Skin epidermis (tissue), 12 donors: ENCODE results near the gene SMG9.

Experiments
- H3K27ac ChIP-seq, 21 experiments: fragments of 200-600 bp; sonication (generic) in 11 of 21; one replicate each; pipeline ENCODE4 v1.5.0; 2020; ENCODE audit warnings: mild to moderate bottlenecking in 3 of 21, inconsistent platforms in 2 of 21, moderate library complexity in 2 of 21
- H3K4me3 ChIP-seq, 7 experiments: fragments of 200-600 bp; sonication (generic) in 2 of 7; one replicate each; pipeline ENCODE4 v1.5.0; 2020; ENCODE audit warnings: inconsistent platforms in 2 of 7, mild to moderate bottlenecking in 2 of 7, moderate library complexity in 1 of 7

The SMG9 gene

DNA sequence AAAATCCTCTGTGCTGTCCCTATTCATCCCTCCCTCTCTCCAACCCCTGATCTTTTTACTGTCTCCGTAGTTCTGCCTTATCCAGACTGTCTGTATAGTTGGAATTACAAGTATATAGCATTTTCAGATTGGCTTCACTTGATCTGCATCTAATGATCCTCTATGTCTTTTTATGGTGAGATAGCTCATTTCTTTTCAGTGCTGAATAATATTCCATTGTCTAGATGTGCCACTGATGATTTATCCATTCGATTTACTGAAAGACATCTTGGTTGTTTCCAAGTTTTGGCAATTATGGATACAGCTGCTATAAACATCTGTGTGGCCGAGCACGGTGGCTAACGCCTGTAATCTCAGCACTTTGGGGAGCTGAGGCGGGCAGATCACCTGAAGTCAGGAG is 19.7 kb downstream of the SMG9 start:
- no peak overlapping the region for H3K27ac ChIP-seq
- no peak overlapping the region for H3K4me3 ChIP-seq

DNA sequence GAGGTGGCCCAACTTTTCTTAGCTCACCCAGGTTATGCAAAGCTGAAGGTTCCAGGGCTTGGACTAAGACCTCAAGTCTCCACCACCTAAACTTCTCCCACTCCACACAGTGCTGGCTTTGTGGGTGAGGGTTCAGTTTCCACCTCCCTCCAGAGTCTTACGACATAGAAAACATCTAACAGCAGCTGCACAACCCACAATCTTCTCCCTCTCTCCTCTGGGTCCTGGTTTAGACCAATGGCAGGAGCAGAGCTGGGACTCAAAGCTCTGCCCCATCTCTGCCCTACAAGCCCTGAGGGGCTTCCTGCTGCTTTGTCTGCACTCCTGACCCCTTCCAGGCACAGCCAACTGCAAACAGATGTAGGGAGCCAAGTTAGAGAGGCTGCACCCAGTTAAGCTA is 22.9 kb downstream of the SMG9 start:
- Histone ChIP-seq H3K27ac (peak overlapping the region in 1 of 21 experiments; percentile 26), H3K4me3 (no peak overlapping the region)

DNA sequence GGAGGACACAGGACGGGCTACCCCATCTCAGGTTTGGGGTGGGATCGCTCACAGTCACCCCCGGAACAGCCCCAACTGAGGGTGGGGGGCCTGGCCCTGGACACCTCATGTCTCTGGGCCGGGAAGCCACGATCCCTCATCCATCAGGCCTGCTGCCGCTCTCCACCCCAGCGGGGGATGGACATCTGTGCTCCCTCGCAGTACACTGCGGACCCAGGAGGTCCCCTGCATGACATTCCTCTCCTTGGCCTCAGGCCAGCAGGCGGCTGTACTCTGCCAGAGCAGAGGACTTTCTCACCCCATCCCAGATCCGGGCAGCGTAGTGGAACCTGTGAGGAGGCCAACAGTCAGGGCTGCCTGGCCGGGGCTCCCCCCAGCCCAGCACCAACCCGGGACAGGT is 23.4 kb downstream of the SMG9 start:
- Histone ChIP-seq H3K27ac (no peak overlapping the region), H3K4me3 (no peak overlapping the region)

DNA sequence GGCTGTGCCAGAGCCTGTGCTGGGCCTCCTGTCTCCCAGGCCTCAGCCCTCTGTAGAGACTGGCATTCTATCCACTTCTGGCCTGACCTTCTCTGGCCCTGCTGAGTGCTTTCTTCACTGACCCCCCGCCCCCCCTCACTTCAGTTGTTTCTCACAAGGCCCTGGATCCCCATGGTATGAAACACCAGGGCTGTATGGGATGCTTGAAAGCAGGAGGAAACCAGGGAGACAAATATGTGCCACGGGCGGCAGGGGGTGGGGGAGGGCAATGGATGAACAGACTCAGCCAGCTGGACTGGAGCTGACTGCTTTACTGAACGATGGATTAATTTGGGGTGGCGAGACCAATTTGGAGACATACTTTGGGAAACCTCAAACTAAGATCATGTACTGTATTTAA is 24.8 kb downstream of the SMG9 start:
- no peak overlapping the region for H3K27ac ChIP-seq
- H3K4me3 ChIP-seq: no peak overlapping the region

DNA sequence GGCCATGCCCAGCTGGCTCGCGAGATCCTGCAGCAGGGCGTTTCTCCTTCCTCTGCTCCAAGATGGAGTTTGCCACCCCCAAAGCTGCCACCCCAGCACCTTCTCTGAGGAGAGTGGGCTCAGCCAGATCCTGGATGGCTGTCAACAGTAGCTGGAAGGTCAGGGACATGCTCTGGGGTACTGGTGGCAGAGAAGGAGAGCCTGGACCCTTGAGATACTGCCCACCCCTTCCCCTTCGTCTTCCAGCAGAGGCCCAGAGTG is 27.2 kb downstream of the SMG9 start:
- Histone ChIP-seq H3K27ac (no peak overlapping the region), H3K4me3 (no peak overlapping the region)

DNA sequence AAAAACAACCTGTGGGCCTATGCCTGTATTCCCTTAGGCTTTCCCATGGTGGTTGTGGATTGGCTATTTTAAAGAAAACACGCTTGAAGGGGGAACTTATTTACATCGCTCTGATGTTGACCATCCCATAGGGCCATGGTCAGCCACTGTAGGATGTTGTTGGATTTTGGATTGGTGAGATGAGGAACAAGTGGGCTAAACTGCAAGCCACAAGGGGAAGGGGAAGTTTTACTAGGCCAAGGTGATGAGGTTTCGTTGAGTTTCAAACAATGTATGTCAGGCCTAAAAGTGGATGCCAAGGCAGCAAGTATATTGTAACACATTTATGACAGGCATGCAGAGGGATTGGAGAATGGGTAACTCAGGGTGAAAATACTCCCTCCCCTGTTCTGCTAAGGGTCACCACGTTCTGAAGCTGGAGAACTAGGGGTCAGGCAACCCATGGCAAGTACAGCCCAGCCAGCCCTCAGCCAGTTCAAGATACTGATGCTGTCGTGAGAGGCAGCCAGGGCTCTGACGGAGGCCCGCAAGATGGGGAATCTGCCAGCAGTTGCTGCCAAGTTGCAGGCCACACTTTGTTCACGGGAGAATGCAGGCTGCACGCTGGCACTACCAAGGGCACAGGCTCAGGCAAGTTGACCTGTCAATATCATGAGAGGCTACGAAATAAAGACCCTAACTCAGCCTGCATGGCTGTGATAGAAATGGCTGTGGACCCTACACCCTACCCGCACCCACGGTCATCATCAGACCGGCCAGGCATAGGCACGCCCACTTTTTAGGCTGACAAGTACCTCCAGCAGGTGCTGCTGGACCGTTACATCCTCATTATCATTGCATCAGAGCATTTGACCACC is 27.8 kb downstream of the SMG9 start:
- peak overlapping the region in 1 of 21 experiments; percentile 35 for H3K27ac ChIP-seq
- no peak overlapping the region for H3K4me3 ChIP-seq

DNA sequence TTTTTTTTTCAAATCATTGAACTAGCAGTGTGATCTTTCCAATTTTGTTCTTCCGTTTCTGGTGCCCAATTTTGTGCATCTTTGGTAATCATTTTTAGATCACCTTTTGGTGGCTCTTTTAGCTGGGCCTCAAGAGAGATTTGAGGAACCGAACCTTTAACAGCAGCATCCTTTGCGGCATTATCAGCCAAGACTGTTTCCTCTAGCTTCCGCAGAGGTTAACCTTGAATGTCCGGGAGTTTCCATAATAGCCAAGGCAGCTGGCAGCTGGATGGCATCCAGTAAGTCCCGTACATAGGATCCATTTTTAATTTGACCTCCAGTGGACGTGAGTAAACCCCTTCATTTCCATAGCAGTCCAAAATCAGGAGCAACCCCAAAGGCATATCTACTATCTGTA is 29.3 kb downstream of the SMG9 start:
- Histone ChIP-seq H3K4me3 (no peak overlapping the region), H3K27ac (no peak overlapping the region)

DNA sequence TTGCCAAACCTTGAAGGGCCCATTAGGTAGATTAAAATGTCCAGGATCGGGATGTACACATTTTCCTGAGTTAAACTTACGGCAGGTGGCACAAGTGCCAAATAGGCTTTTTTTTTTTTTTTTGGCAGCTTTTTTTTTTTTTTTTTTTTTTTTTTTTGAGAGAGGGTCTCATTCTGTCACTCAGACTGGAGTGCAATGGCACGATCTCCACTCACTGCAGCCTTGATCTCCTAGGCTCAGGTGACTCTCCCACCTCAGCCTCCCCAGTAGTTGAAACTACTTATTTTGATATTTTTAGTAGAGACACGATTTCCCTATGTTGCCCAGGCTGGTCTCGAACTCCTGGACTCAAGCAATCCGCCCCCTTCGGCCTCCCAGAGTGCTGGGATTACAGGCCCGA is 29.9 kb downstream of the SMG9 start:
- no peak overlapping the region for H3K4me3 ChIP-seq
- no peak overlapping the region for H3K27ac ChIP-seq

DNA sequence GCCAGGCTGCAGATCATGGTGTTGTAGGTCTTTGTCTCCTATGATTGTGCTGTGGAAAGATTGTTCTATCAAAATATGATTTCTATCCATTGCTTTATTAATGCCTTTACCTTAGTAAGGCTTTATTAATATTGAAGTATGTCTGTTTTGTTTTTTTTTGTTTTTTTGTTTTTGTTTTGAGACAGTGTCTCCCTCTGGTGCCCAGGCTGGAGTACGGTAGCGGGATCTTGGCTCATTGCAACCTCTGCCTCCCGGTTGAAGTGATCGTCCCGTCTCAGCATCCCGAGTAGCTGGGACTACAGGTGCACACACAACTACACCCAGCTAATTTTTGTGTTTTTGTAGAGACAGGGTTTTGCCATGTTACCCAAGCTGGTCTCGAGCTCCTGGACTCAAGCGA is 31.2 kb downstream of the SMG9 start:
- Histone ChIP-seq H3K4me3 (no peak overlapping the region), H3K27ac (no peak overlapping the region)

DNA sequence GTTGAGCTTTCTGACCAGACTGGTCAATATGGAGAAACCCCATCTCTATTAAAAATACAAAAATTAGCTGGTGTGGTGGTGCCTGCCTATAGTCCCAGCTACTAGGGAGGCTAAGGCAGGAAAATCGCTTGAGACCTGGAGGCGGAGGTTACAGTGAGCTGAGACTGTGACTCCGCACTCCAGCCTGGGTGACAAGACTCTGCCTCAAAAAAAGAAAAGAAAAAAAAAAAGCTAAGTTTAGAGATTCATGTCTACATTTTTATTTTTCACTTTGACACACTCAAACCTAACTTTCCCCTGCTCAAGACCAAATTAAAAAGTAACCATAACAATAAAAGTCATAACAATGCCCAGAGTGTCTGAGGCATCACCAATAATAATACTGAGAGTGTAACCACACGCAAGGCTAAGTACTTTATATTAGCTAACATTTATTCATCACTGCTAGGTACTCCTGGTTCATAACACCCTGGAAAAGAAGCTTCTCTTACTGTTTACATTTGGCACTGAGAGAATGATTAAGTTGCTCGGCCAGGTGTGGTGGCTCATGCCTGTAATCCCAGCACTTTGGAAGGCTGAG is 33.2 kb downstream of the SMG9 start:
- H3K4me3 ChIP-seq: no peak overlapping the region
- H3K27ac ChIP-seq: no peak overlapping the region

DNA sequence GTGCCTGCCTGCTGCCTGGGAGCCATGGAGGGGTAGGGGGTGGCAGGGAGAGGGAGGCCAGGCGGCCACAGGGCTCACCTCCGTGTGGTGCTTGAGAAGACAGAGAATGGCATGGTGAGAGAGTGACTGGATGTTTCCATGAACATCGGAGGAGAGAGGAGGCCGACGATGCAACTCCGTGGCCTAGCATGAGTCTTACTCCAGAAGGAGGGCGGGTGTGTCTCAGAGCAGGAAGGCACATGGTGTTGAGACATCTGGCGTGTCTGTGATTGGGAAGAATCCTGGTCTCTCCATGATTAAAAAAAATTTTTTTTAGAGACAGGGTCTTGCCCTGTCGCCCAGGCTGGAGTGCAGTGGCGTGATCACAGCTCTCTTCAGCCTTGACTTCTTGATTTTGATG is 33.8 kb downstream of the SMG9 start:
- H3K27ac ChIP-seq: no peak overlapping the region

DNA sequence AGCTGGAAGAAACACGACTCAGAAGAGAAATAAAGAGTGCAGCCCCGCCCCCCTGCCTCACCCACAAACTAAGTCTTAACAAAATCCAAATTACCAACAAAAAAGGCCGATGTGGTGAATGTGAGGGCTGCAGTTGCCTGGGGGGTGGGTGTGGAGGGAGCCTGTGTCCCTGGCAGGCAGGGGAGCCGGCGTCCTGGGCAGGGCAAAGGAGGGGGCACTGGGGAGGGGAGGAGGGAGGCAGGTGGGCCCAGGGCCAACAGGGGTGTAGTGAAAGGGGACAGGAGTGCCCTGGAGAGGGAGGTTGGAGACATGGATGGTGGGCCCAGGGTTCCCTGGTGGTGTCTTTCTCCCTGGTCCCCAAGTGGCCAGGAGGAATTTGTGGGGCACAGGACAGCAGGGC is 34.8 kb downstream of the SMG9 start:
- no peak overlapping the region for H3K4me3 ChIP-seq
- H3K27ac ChIP-seq: no peak overlapping the region

More for the DNA sequence above, 33.8 kb downstream of the SMG9 start:
- no peak overlapping the region for H3K4me3 ChIP-seq

DNA sequence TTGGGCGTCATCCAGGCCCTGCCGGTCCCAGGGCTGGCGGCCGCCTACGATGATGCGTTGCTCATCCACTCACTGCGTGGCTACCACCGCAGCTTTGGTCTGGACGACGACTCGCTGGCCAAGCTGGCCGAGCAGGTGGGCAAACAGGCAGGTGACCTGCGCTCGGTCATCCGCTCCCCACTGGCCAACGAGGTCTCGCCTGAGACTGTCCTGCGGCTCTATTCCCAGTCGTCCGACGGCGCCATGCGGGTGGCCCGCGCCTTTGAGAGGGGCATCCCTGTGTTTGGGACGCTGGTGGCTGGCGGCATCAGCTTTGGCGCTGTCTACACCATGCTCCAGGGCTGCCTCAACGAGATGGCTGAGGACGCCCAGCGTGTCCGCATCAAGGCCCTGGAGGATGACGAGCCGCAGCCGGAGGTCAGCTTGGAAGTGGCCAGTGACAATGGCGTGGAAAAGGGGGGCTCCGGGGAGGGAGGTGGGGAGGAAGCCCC is 35.3 kb downstream of the SMG9 start:
- H3K4me3 ChIP-seq: no peak overlapping the region

DNA sequence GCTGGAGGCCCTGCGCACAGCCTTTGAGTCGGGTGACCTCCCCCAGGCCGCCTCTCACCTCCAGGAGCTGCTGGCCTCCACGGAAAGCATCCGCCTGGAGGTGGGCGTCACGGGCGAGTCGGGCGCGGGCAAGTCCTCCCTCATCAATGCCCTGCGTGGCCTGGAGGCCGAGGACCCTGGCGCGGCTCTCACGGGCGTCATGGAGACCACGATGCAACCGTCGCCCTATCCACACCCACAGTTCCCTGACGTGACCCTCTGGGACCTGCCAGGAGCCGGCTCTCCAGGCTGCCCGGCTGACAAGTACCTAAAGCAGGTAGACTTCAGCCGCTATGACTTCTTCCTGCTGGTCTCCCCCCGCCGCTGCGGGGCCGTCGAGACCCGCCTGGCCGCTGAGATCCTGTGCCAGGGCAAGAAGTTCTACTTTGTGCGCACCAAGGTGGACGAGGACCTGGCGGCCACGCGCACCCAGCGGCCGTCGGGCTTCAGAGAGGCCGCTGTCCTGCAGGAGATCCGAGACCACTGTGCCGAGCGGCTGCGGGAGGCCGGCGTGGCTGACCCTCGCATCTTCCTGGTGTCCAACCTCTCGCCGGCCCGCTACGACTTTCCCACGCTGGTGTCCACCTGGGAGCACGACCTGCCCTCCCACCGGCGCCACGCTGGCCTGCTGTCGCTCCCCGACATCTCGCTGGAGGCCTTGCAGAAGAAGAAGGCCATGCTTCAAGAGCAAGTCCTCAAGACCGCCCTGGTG is 36.0 kb downstream of the SMG9 start:
- H3K27ac ChIP-seq: no peak overlapping the region
- H3K4me3 ChIP-seq: no peak overlapping the region

More for the DNA sequence above, 35.3 kb downstream of the SMG9 start:
- no peak overlapping the region for H3K27ac ChIP-seq

DNA sequence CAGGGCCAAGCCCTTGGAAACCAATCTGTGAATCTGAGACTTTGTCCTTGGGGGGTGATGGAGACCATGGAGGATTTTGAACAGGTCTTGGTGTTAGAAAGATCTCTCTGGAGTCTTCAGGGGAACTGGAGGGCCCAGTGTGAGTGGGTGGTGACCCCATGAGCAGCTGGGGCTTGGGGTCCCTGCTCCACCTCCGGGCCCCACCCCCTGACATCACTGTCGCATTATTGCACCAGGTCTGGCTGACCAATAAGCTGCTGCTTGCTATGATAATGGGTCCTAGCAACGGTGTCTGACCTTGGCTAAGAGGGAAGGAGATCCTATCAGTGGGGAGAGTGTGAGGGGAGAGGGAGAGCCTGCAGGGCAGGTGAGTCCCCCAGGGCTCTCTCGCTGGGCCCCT is 39.0 kb downstream of the SMG9 start, which contains the start of gene IRGC:
Gene IRGC, plus strand, starts transcription at position 301 of the 400 bp plus-strand sequence. CDS start 2,483 bp downstream, outside the sequence.
- H3K27ac ChIP-seq: no peak within 1 kb of the TSS
- H3K4me3 ChIP-seq: no peak within 1 kb of the TSS

DNA sequence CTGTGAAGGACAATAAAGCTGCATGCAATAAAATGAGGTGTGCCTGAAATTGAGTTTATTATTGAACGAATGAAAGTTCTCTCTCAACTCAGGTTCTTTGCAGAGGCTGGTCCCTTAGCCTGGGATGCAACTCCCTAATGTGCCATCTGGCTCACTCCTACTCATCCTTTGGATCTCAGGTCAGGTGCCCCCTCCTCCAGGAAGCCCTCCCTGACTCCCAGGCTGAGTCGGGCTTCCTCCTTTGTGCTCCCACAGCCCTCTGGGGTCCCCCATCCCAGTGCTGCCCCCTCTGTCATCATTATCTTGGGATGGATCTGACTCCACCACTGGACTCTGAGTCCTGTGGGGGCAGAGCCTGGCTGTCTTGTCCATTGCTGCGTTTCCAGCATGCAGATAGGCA is 41.6 kb downstream of the SMG9 start:
- Histone ChIP-seq H3K4me3 (no peak overlapping the region), H3K27ac (no peak overlapping the region)

DNA sequence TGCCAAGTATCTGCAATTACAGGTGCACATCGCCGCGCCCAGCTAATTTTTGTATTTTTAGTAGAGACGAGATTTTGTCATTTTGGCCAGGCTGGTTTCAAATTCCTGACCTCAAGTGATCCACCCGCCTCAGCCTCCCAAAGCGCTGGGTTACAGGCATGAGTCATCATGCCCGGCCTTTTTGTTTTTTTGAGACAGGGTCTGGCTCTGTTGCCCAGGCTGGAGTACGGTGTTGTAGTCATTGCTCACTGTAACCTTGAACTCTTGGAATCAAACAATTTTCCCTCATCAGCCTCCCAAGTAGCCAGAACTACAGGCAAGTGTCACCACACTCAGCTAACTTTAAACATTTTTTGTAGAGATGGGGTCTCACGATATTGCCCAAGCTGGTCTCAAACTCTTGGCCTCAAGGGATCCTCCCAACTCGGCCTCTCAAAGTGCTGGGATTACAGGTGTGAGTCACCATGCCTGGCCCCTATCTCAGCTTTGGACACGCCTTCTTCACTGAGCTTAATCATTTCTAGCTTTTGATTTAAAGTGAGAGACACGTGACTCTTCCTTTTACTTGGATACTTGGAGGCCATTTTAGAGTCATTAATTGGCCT is 42.9 kb downstream of the SMG9 start:
- Histone ChIP-seq H3K4me3 (no peak overlapping the region), H3K27ac (no peak overlapping the region)

DNA sequence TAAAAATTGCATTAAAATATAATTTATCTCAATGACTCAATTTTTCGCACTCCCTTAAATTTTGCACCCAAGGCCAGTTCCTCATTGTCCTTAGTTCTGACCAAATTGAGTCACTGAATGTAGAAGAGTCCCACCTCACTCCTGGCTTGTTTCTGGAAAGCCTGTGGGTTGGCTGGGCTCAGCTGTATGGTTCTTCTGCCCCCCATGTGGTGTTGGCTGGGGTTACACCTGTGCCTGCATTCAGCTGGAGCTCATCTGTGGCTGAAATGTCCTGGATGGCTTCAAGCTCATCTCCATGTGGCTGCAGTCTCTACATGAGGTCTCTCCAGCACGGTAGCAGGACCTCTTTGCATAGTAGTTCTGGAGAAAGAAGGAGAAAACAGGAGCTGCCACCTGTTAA is 46.0 kb downstream of the SMG9 start:
- H3K27ac ChIP-seq: no peak overlapping the region
- no peak overlapping the region for H3K4me3 ChIP-seq

DNA sequence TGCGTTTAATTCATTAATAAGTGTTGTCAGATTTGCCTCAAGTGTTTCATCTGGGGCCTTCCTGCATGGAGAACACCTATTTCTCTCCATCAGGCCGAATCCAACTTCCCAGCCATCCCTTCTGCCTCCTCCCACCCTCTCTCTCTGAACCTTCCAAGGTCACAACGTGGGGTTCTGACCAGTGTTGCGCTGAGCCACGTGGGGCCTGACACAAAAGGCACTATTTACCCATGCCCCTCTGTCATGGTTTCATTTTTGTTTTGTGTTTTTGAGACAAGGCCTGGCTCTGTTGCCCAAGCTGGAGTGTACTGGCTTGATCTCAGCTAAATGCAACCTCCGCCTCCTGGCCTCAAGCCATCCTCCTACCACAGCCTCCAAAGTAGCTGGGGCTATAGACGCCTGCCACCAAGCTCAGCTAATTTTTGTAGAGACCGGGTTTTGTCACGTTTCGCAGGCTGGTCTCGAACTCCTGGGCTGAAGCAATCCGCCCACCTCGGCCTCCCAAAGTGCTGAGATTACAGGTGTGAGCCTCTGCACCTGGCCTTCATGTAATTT is 47.5 kb downstream of the SMG9 start:
- Histone ChIP-seq H3K27ac (no peak overlapping the region), H3K4me3 (no peak overlapping the region)

DNA sequence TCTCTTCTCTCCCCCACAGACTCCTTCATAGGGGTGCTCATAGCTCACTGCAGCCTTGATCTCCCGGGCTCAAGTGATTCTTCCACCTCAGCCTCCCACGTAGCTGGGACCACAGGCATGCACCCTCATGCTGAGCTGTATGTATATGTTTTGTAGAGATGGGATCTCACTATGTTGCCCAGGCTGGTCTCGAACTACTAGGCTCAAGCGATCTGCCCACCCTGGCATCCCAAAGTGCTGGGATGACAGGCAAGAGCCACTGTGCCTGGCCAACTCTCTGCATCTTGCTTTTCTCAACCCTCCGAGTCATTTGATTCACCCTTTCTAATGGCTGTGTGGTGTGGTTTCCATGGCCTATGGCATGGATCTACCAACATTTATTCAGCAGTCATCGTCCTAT is 49.0 kb downstream of the SMG9 start:
- no peak overlapping the region for H3K27ac ChIP-seq
- no peak overlapping the region for H3K4me3 ChIP-seq
